ENCODE measurements around the gene WNT9A. TPM values are rescaled to one million over a fixed set of nuclear protein-coding genes. Genes with fewer than 3 reads are reported as not detected.

The WNT9A gene
- total RNA-seq, 1 experiment from 2014 or later, result 0.24 TPM

DNA sequence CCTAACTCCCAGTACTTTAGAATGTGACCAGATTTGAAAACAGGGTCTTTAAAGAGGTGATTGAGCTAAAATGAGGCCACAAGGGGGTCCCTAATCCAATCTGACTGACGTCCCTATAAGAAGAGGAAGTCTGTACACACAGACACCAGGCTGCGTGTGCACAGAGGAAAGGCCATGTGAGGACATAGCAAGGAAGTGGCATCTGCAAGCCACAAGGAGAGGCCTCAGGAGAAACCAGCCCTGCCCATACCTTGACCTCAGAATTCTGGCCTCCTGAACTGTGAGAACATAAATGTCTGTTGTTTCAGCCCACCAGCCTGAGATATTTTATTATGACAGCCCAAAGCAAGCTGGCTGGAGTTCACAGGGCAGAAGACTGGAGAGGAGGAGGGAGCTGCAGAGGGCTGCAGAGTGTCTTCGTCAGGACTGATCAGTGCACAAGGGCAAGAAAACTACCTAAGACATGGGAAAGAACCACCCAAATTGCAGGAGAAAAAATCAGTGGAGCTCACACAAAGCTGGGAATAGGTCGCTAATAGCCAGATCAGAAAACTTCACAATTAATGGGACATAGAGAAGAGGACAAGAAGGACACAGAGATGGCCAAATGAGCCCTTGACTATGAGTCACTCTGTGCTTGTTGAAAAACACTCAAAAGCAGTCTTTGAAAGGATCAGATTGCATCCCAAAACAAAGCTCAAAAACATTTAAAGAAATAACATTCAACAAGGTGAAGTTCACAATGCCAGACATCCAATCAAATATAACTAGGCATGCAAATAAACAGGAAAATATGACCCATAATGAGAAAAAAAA is 14.1 kb upstream of the WNT9A start:
- intact Hi-C loops (cut with micrococcal nuclease; ENCODE audit: unreplicated experiment), result no loop called here
- BruUV-seq (replicated peaks), result no TSS peak
- TF ChIP-seq, protein P1, sequence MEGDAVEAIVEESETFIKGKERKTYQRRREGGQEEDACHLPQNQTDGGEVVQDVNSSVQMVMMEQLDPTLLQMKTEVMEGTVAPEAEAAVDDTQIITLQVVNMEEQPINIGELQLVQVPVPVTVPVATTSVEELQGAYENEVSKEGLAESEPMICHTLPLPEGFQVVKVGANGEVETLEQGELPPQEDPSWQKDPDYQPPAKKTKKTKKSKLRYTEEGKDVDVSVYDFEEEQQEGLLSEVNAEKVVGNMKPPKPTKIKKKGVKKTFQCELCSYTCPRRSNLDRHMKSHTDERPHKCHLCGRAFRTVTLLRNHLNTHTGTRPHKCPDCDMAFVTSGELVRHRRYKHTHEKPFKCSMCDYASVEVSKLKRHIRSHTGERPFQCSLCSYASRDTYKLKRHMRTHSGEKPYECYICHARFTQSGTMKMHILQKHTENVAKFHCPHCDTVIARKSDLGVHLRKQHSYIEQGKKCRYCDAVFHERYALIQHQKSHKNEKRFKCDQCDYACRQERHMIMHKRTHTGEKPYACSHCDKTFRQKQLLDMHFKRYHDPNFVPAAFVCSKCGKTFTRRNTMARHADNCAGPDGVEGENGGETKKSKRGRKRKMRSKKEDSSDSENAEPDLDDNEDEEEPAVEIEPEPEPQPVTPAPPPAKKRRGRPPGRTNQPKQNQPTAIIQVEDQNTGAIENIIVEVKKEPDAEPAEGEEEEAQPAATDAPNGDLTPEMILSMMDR (IDR thresholded peaks at IDR 0.05; ENCODE audit: unreplicated experiment), result no peak
- H3K27ac Mint-ChIP-seq (ENCODE audit: unreplicated experiment), result no peak overlapping the region
- H3K9me3 Mint-ChIP-seq (ENCODE audit: low read depth, unreplicated experiment), result no peaks in the 10 kb centered on the region
- no peaks in the 10 kb centered on the region for H3K4me1 Mint-ChIP-seq (ENCODE audit: low read depth, unreplicated experiment)
- DNase-seq, result no peak
- peaks cover 38% of the 10 kb centered on the region for H3K27me3 Mint-ChIP-seq (ENCODE audit: unreplicated experiment)
- no peak overlapping the region for H3K4me3 Mint-ChIP-seq (ENCODE audit: low read depth, unreplicated experiment)
- CTCF ChIA-PET, result interaction anchor here (1.2 kb wide), 1 partner anchor 42 kb away, joined by 3 read pairs; no protein-coding TSS in a partner anchor
- H3K36me3 Mint-ChIP-seq (ENCODE audit: insufficient read depth, unreplicated experiment), result no peaks in the 10 kb centered on the region

DNA sequence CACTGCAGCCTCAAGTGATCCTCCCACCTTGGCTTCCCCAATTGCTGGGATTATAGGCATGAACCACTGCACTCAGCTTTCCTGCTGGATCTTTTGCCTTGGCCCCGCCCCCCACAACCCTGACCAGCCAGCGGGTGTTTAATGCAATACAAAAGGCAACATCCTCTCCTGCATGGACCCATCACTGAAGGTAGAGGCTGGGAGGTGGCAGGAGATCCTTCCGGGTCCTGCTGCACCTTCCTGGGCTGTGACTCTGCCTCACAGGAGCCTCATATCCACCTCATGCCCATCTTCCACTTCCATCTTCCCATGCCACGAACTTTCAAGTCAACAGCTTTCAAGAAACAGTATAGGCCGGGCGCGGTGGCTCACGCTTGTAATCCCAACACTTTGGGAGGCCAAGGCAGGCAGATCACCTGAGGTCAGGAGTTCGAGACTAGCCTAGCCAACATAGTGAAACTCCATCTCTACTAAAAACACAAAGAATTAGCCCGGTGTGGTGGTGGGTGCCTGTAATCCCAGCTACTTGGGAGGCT is 11.7 kb upstream of the WNT9A start:
- no peaks in the 10 kb centered on the region for H3K36me3 Mint-ChIP-seq (ENCODE audit: insufficient read depth, unreplicated experiment)
- no TSS peak for BruUV-seq (replicated peaks)
- TF ChIP-seq, protein P1 (IDR thresholded peaks at IDR 0.05; ENCODE audit: unreplicated experiment), result no peak
- peaks cover 50% of the 10 kb centered on the region for H3K27me3 Mint-ChIP-seq (ENCODE audit: unreplicated experiment)
- H3K9me3 Mint-ChIP-seq (ENCODE audit: low read depth, unreplicated experiment), result no peaks in the 10 kb centered on the region
- intact Hi-C loops (cut with micrococcal nuclease; ENCODE audit: unreplicated experiment), result no loop called here
- no peak overlapping the region for H3K27ac Mint-ChIP-seq (ENCODE audit: unreplicated experiment)
- no peak overlapping the region for H3K4me3 Mint-ChIP-seq (ENCODE audit: low read depth, unreplicated experiment)
- CTCF ChIA-PET, result no interaction called here
- DNase-seq, result no peak
- H3K4me1 Mint-ChIP-seq (ENCODE audit: low read depth, unreplicated experiment), result no peaks in the 10 kb centered on the region

DNA sequence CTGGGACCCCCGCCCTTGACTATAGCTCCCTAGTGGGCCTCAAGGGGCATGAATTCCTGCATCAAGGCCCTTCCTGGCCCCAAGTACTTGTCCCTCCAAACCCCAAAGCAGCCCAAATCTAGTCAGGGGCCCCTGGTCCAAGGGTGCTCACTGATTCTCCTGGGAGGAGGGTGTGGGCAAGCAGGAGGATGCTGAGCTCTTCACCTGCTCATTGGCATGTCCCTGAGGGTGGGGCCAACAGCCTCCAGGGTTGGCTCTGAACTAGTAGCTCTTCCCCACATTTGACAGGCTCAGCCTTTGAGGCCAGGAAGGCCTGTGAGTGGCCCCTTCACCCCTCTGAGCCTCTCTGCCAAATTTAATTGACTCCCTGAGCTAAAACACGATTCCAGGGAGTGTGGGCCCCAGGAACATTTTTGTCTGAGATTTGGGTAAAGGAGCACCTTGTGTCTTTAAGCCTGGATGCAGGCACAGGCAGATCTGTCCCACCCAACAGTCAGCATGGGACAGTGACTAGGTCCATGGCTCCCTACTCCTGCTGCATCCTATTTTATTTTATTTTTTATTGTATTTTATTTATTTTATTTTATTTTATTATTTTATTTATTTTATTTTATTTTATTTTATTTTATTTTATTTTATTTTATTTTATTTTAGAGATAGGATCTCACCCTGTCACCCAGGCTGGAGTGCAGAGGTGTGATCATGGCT is 11.0 kb upstream of the WNT9A start:
- CTCF ChIA-PET, result no interaction called here
- H3K27ac Mint-ChIP-seq (ENCODE audit: unreplicated experiment), result no peak overlapping the region
- H3K4me3 Mint-ChIP-seq (ENCODE audit: low read depth, unreplicated experiment), result no peak overlapping the region
- no peaks in the 10 kb centered on the region for H3K36me3 Mint-ChIP-seq (ENCODE audit: insufficient read depth, unreplicated experiment)
- H3K9me3 Mint-ChIP-seq (ENCODE audit: low read depth, unreplicated experiment), result no peaks in the 10 kb centered on the region
- no peak for DNase-seq
- peaks cover 3% of the 10 kb centered on the region for H3K4me1 Mint-ChIP-seq (ENCODE audit: low read depth, unreplicated experiment)
- no TSS peak for BruUV-seq (replicated peaks)
- intact Hi-C loops (cut with micrococcal nuclease; ENCODE audit: unreplicated experiment), result no loop called here
- H3K27me3 Mint-ChIP-seq (ENCODE audit: unreplicated experiment), result peaks cover 55% of the 10 kb centered on the region
- TF ChIP-seq, protein P1 (IDR thresholded peaks at IDR 0.05; ENCODE audit: unreplicated experiment), result no peak

DNA sequence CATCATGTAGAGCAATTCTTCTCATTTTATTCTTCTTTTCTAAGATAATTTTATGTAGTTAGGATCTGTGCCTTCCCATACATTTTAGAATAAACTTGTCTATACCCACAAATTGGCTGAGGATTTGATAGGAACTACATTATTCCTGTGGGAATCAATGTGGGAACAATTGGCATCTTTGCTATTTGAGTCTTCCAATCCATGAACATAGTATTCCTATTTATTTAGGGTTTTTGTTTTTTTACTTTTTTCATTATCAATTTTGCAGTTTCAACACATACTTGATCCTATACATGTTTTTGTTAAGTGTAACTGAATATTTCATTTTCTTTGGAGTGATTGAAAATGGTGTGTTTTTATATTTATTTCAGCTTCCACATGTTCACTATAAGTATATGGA is 8.1 kb upstream of the WNT9A start:
- BruUV-seq (replicated peaks), result no TSS peak
- Mint-ChIP-seq H3K36me3 (ENCODE audit: insufficient read depth, unreplicated experiment) (no peaks in the 10 kb centered on the region), H3K4me1 (ENCODE audit: low read depth, unreplicated experiment) (peaks cover 8% of the 10 kb centered on the region), H3K27me3 (ENCODE audit: unreplicated experiment) (peaks cover 57% of the 10 kb centered on the region), H3K27ac (ENCODE audit: unreplicated experiment) (no peak overlapping the region), H3K4me3 (ENCODE audit: low read depth, unreplicated experiment) (no peak overlapping the region), H3K9me3 (ENCODE audit: low read depth, unreplicated experiment) (no peaks in the 10 kb centered on the region)
- CTCF ChIA-PET, result no interaction called here
- intact Hi-C loops (cut with micrococcal nuclease; ENCODE audit: unreplicated experiment), result no loop called here
- TF ChIP-seq, protein P1 (IDR thresholded peaks at IDR 0.05; ENCODE audit: unreplicated experiment), result no peak
- no peak for DNase-seq
